ENCODE data around the gene TMEM141.

The TMEM141 gene

DNA sequence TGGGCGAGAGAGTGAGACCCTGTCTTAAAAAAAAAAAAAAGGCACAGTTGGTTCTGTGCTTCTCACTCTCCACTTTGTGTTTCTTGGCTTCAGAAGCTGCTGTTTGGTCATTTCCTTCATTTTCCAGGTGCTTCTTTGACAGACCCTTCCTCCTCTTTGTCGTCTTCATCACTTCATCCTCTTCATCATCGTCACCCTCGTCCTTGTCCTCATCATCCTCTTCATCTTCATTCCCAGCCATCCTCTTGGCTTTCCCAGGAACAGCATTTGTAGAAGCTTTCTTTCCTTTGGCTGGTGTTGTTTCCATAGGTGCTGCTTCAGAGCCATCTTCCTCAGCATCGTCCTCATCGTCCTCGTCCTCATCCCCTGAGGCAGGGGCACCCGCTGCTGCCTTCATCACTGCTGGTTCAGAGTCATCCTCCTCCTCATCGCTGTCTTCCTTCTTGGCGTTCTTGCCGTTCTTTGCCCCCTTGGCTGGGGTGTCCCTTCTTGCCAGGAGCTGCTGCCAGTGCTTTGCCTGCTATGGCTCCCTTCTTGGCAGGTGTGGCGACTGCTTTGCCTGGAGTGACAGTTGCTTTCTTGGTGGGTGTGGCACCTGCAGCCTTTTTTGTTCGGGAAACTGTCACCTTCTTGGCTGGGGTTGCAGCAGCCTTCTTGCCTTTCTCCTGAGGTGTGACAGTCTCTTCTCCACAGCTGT, 23.7 kb downstream of the TMEM141 start:
- no peak for DNase-seq (ENCODE audit: low spot score)

DNA sequence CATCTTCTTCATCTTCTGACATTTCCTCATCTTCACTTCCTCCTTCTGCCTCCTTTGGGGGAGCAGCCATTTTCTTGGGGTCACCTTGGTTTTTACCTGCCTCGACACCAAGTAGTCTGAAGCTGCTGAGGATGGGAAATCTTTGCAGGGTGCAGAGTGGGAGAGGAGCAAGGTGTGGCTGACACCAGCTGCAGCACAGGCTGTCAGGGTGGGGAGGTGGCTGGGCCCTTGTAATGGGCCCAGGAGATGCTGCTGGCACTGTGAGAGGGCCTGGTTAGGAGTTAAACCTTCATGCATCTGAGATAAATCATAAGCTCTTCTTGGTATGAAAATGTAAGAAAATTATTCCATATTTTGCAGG, 24.3 kb downstream of the TMEM141 start:
- no peak for DNase-seq (ENCODE audit: low spot score)

DNA sequence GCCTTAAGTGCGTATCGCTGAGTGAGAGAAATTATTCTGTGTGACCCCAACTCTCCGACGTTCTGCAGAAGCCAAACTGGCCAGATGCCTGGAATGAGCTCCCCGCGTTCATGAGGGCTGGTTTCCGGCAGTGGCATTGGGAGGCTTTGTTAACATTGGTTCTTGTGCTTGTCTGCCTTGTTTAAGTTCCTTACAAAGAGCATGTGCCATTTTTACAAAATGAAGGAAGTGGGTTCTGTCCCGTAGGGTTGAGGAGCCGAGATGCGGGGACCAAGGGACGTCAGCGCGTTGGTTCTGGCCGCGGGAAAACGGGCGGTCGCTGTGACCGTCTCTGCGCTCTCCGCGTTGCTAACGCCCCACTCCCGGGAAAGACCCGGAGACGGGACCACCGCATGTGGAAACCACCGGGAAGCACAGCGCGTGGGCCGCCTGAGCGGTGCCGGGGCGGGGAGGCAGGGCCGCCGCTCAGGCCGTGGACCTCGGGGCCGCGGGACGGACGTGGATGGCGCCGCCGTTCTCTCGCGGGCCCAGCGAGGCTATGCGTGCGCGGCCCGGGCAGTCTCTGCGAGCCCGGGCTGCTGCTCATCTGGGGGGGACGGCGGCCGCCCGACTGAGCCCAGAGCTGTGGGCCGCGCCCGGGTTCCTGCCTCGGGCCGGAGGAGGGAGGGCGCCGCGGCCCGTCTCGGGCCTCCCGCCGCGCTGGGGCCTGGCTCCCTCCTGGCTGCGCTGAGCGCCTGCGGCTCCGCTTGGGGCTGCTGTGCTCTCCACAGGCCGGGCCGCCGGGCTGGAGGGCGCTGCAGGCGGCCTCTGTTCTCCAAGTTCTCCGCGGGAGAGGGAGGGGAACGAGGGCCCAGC, 30.1 kb downstream of the TMEM141 start:
- no peak for DNase-seq (ENCODE audit: low spot score)

DNA sequence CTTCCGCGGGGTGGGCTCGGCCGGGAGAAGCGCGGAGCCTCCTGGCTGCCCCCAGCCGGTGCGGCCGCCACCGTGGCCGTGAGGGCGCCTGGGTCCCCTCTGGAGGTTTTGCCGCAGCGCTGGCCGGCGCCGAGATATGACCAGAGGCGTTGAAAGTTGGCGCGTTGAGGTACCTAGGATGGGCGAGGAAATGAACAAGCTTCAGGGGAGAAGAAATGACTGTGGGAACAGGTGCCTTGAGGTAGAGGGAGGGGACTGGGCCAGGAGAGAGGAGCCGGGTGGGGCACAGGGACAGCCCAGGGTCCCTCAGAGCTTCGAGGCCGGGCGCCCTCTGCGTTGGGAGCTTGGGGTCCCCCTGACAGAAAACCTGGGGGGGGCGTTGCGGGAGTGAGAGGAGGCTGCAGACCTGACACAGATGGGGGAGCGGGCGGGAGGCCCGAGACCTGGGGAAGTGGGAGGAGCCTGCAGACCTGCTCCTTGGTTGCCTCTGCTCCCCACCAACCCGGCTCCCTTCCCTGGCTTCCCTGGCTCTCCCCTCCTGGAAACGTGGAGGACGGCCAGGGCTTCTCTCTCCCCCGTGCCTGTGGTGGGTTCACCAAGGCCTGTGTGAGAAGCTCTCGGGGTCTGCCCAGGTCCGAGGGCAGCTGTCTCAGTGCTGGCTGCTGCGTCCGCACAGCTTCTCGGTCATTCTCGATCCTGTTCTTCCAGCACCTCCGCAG, 30.8 kb downstream of the TMEM141 start:
- no peak for DNase-seq (ENCODE audit: low spot score)

DNA sequence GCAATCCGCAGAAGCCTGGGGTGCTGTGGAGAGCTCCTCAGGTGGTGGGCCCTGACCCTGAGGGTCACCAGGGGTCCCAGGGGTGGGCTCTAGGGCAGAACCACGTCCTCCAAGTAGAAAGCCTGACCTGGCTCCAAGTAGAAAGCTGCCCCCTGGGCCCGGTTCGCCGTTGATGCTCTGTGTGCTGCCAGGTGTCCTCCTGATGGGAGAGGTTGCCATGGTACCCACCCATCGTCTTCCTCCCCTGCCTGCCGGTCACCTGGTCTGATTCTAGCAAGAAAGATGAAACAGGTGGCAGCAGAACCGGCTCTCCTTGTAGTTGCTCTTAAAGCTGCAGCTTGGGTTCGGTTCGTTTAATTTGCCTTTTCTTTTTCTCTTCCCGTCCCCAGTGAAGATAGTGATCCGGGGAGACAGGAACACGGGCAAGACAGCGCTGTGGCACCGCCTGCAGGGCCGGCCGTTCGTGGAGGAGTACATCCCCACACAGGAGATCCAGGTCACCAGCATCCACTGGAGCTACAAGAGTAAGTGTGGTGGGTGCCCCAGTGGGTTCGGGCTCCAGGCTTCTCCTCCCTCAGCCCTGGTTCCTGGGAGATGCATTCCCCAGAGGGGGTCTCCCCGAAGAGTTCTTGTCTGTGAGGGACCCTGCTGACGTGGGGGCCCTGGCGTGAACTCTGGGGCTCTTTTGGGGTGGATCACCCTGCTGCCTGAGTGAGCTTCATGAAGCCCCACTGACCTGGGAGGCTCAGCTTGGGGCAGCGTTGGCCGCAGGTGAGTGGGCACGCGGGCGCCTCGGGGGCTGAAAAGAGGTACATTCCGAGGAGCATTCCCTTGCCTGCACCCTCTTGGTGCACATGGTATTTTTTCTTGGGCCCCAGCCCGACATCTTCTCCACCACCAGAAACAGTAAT, 32.2 kb downstream of the TMEM141 start:
- DNase-seq (ENCODE audit: low spot score): no peak

DNA sequence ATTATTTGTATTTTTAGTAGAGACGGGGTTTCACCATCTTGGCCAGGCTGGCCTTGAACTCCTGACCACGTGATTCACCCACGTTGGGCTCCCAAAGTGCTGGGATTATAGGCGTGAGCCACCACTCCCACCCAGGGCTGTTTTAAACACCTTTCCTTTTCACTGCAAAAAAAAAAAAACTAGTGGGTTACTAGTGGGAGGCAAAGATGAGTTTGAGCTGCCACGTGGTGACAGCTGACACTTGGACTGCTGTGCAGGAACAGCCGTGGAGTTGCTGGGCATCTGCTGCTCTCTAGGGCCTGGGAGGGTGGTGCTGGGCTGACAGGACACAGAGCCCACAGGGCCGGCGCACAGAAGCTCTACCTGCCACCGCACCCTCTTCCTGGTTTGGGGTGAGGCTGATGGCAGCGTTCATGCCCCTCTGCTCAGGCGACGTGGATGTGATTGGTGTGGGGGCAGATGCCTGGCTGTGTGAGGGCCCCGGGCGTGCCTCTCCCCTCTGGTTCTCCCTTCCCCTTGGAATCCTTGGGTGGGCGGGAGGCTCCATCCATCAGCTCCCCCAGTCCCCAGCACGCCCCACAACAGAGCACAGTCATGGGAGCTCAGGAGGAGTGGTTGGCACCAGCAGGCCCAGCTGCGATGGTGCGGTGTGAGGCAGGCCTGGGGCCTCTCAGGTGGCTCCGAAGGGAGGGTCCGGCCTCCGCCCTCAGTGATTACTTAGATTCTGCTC, 33.5 kb downstream of the TMEM141 start:
- DNase-seq (ENCODE audit: low spot score): no peak

DNA sequence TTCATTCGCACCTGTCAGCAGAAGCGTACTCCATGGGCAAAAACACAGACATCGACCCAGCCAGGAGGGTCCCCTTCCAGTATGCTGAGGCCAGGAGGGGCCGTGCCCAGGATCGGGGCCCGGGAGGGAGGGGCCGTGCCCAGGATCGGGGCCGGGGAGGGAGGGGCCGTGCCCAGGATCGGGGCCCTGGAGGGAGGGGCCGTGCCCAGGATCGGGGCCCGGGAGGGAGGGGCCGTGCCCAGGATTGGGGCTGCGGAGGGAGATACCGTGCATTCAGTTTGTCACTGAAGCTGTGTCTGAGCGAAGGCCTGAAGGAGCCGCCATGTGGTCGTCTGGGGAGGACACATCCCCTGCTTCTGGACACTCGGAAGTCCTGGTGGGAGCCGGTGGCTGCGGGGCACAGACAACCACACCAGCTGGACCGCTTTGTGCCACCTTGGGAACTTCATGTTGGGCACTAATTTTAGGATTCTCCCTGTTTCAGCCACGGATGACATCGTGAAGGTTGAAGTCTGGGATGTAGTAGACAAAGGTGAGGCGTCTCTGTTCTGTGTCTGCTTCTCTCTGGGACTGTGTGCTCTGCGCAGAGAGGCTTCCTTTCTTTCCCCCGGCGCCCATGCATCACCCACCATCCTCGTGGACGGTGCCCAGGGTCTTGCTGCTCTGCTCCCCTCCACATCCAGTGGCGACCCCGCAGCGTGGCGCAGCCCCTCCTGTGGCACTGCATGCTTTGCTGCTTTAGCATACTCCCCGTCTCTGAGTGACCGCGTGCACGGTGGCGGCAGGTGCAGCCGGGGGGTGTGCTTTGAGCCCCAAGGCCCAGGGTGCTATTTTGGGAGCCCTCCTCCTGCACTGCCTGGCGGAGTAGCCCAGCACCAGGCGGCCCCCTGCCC, 34.4 kb downstream of the TMEM141 start:
- no peak for DNase-seq (ENCODE audit: low spot score)

DNA sequence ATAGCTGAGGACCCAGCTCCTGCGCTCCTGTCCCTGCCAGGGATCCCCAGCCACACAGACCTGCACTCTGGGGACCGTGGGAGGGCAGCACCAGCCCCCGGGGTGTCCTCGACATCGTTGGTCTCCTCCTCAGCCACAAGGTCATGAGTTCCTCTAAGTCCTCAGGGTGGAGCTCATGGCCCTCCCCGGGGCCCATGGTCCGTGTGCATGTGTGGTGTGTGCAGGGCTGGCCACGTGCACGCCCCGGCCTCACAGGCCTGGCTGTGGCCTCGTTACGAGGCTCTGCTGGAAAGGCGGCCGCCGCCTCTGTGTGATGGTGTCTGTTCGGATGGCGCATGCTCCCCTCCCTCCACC, 35.0 kb downstream of the TMEM141 start:
- DNase-seq (ENCODE audit: low spot score): no peak

DNA sequence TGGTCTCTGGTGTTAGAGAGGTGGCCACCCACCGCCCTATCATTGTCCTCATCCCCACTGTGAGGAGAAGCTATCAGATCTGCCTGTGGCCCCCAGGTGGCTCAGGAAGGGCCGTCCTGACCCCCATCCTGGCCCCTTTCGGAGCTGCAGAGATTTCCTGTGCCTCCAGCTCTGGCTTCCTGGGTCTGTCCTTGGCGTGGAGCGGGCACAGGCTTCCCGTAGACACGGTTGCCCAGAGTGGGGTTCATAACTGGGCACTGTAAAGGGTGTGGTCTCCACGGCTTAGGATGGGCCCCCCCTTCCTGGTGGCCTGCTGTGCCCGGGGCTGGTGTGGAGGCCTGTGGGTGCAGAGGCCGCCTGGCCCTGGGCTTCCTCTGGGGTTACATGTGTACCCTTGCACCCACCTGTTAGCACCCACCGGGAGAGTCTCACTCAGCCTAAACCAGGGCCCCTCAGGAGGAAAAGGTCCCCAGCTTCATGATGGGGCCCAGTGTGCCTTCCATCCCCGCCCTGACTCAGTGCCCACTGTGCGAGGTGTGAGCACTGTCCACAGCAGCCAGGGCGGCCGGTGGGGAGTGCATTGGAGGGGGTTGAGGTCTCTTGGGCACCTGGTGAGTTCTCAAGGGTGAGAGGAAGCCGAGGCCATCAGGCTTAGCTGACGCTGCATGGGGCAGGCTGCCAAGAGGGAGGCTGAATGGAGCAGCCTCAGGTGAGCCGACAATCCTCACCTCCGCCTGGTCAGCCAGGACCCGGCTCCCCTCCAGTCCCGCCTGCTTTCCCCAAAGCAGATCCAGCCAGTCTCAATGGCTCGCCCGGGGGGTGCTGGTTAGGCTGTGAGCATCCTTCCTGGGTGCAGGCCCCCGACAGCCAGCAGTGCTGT, 35.8 kb downstream of the TMEM141 start:
- DNase-seq (ENCODE audit: low spot score): no peak

DNA sequence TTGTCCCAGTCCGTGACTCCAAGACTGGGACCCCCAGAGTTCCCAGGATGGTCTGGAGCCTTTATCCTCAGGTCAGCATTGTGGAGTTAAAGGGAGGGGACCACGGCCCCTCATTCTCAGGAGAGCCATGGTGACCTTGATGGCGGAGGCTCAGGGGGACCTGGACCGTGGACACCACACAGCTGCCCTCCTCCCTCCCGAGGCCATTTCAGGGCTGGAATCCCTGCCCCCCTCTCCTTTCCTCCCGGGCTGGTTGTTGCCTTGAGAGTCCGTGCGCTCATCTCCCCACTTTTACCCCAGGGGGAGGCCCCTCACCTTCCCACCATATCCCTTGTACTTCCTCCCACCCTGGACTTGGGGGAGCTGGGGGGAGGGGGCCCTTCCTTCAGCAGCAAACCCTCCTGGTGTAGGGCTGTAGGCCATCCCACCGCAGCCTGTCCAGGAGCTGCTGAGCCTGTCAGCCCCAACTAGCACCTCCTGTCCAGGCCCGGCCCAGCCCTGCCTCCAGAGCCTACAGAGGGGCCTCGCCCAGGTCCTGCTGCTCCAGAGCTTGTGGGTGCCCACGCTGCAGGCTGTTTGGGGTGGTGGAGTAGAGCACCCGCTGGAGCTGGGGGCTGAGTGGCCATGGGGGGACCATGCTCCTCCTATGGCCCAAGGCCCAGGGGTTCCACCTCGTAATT, 36.8 kb downstream of the TMEM141 start:
- no peak for DNase-seq (ENCODE audit: low spot score)

DNA sequence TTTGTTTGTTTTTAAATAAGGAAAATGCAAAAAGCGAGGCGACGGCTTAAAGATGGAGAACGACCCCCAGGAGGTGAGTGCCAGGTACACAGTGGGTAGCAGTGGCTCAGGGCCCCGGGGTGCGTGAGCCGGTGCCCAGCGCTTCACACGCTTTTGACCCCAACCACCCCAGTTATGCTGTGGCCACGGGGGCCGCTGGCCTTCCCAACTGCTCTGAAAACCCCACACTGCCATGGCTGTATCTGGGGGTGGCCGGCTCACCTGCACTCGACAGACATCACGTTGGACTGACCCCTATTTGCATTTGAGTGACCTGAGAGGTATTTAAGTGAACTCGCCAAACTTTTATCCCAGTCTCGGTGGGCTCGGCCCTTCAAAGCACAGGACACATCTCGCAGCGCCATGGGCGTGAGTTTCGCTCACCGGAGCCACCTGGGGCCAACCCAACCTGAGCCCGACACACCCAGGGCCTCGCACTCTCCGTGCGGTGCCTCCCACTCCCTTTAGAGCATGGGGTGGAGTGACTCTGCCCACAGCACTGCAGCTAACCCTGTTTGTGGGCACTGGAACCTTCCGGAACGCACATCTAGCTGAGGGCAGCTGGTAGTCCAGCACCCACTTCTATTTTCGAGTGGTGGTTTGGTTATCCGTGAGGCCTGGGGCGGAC, 37.5 kb downstream of the TMEM141 start:
- no peak for DNase-seq (ENCODE audit: low spot score)

DNA sequence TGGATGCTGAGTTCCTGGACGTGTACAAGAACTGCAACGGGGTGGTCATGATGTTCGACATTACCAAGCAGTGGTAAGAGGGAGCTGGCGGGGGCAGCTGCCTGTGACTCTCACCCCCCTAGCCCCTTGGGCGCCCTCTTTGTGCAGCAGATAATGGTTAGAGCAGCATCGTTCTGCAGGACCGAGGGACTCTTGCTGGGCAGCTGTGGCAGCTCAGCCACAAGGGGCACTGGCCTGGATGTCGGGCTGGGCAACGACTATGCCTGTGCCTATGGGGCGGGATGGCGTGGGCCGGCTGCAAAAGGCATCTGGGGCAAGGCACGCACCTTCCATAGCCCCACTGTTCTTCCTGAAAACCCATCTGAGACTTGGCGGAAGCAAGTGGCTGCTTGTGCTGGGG, 38.3 kb downstream of the TMEM141 start:
- DNase-seq (ENCODE audit: low spot score): no peak

DNA sequence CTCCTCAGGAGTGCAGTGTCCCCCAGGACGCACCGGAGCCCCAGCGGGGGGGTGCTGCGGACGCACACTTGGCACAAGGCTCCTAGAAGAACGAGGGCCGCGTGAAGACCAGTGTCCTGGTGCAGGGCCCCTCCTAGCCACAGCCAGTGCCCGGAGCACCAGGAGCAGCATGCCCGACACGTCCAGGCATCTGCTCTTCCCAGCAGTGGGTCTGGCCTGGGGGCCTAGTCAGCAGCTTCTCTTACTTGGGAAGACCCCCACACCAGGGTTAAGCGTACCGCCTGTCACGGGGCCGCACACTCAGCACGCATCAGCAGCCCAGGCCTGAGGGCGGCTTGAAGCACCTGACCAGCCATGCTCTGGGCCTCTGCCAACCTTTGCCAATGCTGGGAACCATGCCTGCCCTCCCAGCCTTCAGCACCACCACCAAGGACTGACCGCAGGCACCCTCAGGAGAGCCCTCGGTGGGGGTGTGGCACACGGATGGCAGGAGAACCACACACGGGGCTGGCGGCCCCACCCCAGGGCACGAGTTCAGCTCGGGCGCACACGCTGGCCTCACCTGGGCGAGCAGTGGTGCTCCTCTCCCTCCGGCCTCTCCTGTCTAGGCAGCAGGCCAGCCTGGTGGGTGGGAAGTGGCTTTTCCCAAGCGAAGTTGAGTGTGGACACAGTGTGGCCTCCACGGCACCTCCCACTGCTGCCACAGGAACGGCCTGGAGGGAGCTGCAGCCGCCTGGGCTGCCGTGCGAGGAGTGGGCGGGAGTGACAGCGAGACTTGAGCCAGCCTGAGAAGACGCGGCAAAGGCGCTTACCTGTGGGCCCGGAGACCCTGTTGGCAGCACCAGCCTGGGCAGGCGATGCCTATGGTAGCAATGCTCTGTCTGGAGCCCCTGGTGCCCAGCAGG, 39.1 kb downstream of the TMEM141 start:
- DNase-seq (ENCODE audit: low spot score): no peak

DNA sequence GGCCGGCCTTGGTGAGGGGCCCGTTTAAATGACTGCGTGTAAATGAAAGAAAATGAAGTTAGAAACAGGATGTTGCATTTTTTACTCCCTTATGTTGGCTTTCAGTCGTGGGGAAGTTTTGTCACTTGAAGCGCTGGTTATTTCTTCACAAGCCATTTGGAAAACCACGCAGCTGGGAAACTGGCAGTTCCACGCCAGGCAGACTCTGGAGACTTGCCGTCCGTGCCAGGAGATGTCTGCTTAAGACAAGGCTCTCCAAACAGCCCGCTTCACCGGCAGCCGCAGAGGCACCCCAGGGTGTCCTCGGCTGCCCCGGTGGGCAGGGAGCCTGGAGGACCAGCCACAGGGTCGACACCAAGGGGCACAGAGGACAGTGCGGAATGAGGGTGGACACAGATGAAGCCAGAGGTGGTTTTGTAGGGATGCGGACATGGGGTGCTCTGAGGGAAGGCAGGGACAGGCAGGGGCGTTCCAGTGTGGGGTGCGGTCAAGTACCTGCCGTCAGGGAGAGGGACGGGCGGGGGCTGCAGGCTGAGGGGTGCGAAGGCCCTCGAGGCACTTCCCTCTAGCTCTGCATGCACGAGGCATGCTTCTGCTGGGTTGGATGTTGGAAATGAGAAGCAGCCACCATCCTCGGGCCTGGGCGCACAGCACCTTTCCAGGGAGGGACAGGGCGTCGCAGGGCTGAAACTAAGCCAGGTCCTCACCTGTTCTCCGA, 40.0 kb downstream of the TMEM141 start:
- DNase-seq (ENCODE audit: low spot score): no peak

DNA sequence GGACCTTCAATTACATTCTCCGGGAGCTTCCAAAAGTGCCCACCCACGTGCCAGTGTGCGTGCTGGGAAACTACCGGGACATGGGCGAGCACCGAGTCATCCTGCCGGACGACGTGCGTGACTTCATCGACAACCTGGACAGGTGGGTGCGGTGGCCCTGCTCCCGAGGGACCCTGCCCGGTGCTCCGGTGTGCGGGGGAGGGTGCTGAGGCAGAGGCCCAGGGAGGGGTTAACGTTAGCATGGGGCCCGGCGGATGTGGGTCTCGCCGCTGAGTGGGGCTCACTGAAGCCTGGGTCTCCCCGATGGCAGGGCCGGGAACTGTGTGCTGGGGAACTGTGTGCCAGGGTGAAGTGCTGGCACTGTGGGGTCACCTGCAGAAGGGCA, 40.6 kb downstream of the TMEM141 start:
- DNase-seq (ENCODE audit: low spot score): no peak

DNA sequence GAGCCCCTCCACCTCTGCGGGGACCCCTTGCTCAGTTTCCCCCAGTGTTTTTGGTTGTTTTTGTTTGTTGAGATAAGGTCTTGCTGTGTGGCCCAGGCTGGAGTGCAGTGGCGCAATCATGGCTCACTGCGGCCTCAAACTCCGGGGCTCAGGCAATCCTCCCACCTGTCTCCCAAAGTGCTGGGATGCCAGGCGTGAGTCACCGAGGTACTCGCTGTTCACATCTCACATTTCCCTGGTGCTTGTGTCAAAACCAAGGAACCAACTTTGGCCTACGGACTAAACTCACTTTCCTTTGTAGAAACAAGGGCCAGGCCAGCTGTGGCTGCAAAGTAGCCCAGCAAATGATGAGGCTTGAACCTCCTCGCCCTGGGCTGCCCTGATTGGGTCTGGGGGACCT, 41.4 kb downstream of the TMEM141 start:
- DNase-seq (ENCODE audit: low spot score): no peak

Measured in globus pallidus (tissue), 1 donor.